IMR-90 (cell line): ENCODE results near the gene CDKAL1. TPM values are rescaled to one million over a fixed set of nuclear protein-coding genes. Genes with fewer than 3 reads are reported as not detected.

Experiments
- ATAC-seq: fragments of 200-7000 bp; cut with Tn5 transposase; 2 replicates; pipeline ENCODE4 v1.9.1; 2020; ENCODE audit warnings: low read depth, mild to moderate bottlenecking, moderate library complexity
- BruUV-seq: library from RNA; stranded (reverse); fragments of 400-500 nt; replicated peaks from 2 replicates; lab custom pipeline; 2021; lab: Mats Ljungman, UMichigan
- CTCF ChIA-PET: fragments of 300-600 bp; formaldehyde crosslinking; extraction: SDS; loops from one replicate; lab custom pipeline; 2021; ENCODE audit warnings: antibody characterized with exemption; lab: Yijun Ruan, JAX
- POLR2A ChIA-PET: fragments of 300-600 bp; sonication (Branson Sonifier 250); formaldehyde crosslinking; loops from one replicate; lab custom pipeline; 2022; ENCODE audit warnings: antibody characterized with exemption; ENCODE audit not compliant: unreplicated experiment; lab: Charles Lee
- DNase-seq: peaks from one replicate; pipeline ENCODE4 v3.0.0; 2013
- H2AFZ ChIP-seq: replicated peaks from 2 replicates; pipeline ENCODE3; 2013; ENCODE audit warnings: low read length, mild to moderate bottlenecking; ENCODE audit not compliant: poor library complexity
- H2AK5ac ChIP-seq: 2 replicates; pipeline ENCODE4 v1.6.1; 2013; ENCODE audit warnings: low read depth, low read length, inconsistent platforms
- H2AK9ac ChIP-seq: replicated peaks from 2 replicates; pipeline ENCODE3; 2013; ENCODE audit warnings: mild to moderate bottlenecking, low read depth, low read length, moderate library complexity; ENCODE audit not compliant: poor library complexity
- H2BK120ac ChIP-seq: 2 replicates; pipeline ENCODE4 v1.6.1; 2013; ENCODE audit warnings: low read depth, low read length, inconsistent platforms
- H2BK15ac ChIP-seq: 3 replicates; pipeline ENCODE4 v1.6.1; 2013; ENCODE audit warnings: low read depth, low read length, inconsistent platforms
- H2BK20ac ChIP-seq: 2 replicates; pipeline ENCODE4 v1.6.1; 2013; ENCODE audit warnings: low read depth, mild to moderate bottlenecking, inconsistent platforms, low read length, moderate library complexity
- H2BK5ac ChIP-seq: 2 replicates; pipeline ENCODE4 v1.6.1; 2013; ENCODE audit warnings: mild to moderate bottlenecking, low read depth, low read length, inconsistent platforms; ENCODE audit not compliant: poor library complexity, severe bottlenecking
- H3K14ac ChIP-seq: replicated peaks from 2 replicates; pipeline ENCODE4 v1.6.1; 2013; ENCODE audit warnings: low read depth, low read length, inconsistent platforms
- H3K18ac ChIP-seq: 2 replicates; pipeline ENCODE4 v1.6.1; 2013; ENCODE audit warnings: low read depth, low read length, control low read depth
- H3K23ac ChIP-seq: 2 replicates; pipeline ENCODE4 v1.6.1; 2013; ENCODE audit warnings: low read depth, low read length, inconsistent platforms
- H3K27ac ChIP-seq: 2 replicates; pipeline ENCODE4 v1.5.1; 2013; ENCODE audit warnings: mild to moderate bottlenecking, control low read depth, low read length; ENCODE audit not compliant: insufficient read depth
- H3K27me3 ChIP-seq: 2 replicates; pipeline ENCODE4 v1.6.1; 2013; ENCODE audit warnings: low read length; ENCODE audit not compliant: control insufficient read depth, insufficient read depth
- H3K36me3 ChIP-seq: 2 replicates; pipeline ENCODE4 v1.6.1; 2013; ENCODE audit warnings: low read length, mixed read lengths; ENCODE audit not compliant: control insufficient read depth, insufficient read depth
- H3K4ac ChIP-seq: 2 replicates; pipeline ENCODE4 v1.6.1; 2013; ENCODE audit warnings: low read depth, low read length, inconsistent platforms
- H3K4me1 ChIP-seq: 2 replicates; pipeline ENCODE4 v1.6.1; 2013; ENCODE audit warnings: low read length, mixed read lengths; ENCODE audit not compliant: control insufficient read depth, insufficient read depth
- H3K4me2 ChIP-seq: 2 replicates; pipeline ENCODE4 v1.6.1; 2013; ENCODE audit warnings: low read depth, mild to moderate bottlenecking, control low read depth, low read length, moderate library complexity
- H3K4me3 ChIP-seq: 2 replicates; pipeline ENCODE4 v1.5.1; 2013; ENCODE audit warnings: low read depth, mild to moderate bottlenecking, control low read depth, low read length, moderate library complexity; ENCODE audit not compliant: insufficient read depth
- H3K56ac ChIP-seq: 2 replicates; pipeline ENCODE4 v1.6.1; 2013; ENCODE audit warnings: low read length, inconsistent platforms; ENCODE audit not compliant: insufficient read depth; ENCODE audit errors: extremely low read depth
- H3K79me1 ChIP-seq, 2 experiments: 2 replicates each; pipeline ENCODE4 v1.6.1; 2013; ENCODE audit warnings: low read length in 2 of 2, inconsistent platforms in 1 of 2, low read depth in 1 of 2
- H3K9ac ChIP-seq: 2 replicates; pipeline ENCODE4 v1.6.1; 2013; ENCODE audit warnings: low read depth, low read length, control low read depth
- H3K9me1 ChIP-seq: 2 replicates; pipeline ENCODE4 v1.6.1; 2013; ENCODE audit warnings: low read length, inconsistent platforms; ENCODE audit not compliant: insufficient read depth
- H3K9me3 ChIP-seq: 2 replicates; pipeline ENCODE4 v1.6.1; 2013; ENCODE audit warnings: low read length; ENCODE audit not compliant: control insufficient read depth, insufficient read depth
- H4K20me1 ChIP-seq: 2 replicates; pipeline ENCODE4 v1.6.1; 2013; ENCODE audit warnings: low read length, inconsistent platforms; ENCODE audit not compliant: insufficient read depth
- H4K5ac ChIP-seq: 2 replicates; pipeline ENCODE4 v1.6.1; 2013; ENCODE audit warnings: mild to moderate bottlenecking, low read depth, low read length, control low read depth
- H4K8ac ChIP-seq, 2 experiments: 2 replicates each; pipeline ENCODE4 v1.6.1; 2013; ENCODE audit warnings: low read depth in 2 of 2, low read length in 2 of 2, control low read depth in 1 of 2, inconsistent platforms in 1 of 2
- H4K91ac ChIP-seq: 2 replicates; pipeline ENCODE4 v1.6.1; 2013; ENCODE audit warnings: low read depth, low read length, inconsistent platforms; ENCODE audit not compliant: insufficient read depth
- BHLHE40 ChIP-seq: fragments of 150-350 bp; IDR thresholded peaks from 2 replicates; pipeline ENCODE4 v1.6.1; 2016; ENCODE audit warnings: mild to moderate bottlenecking, low read depth, low read length
- CEBPB ChIP-seq: IDR thresholded peaks from 2 replicates; pipeline ENCODE4 v1.6.1; 2012; ENCODE audit warnings: low read depth, low read length, improper control_type of control experiment
- CHD1 ChIP-seq: IDR thresholded peaks from 2 replicates; pipeline ENCODE4 v1.6.1; 2012; ENCODE audit warnings: low read depth, low read length, improper control_type of control experiment
- FOS ChIP-seq: fragments of 150-350 bp; IDR thresholded peaks from 2 replicates; pipeline ENCODE4 v1.6.1; 2016; ENCODE audit warnings: low read depth, low read length
- MAFK ChIP-seq: IDR thresholded peaks from 2 replicates; pipeline ENCODE4 v1.6.1; 2012; ENCODE audit warnings: low read depth, low read length, improper control_type of control experiment
- MAZ ChIP-seq: IDR thresholded peaks from 2 replicates; pipeline ENCODE4 v1.6.1; 2012; ENCODE audit warnings: low read depth, mild to moderate bottlenecking, low read length, improper control_type of control experiment, moderate library complexity, borderline replicate concordance
- MXI1 ChIP-seq: IDR thresholded peaks from 2 replicates; pipeline ENCODE4 v1.6.1; 2012; ENCODE audit warnings: low read depth, mild to moderate bottlenecking, low read length, moderate library complexity, borderline replicate concordance
- NFE2L2 ChIP-seq: fragments of 150-350 bp; IDR thresholded peaks from 2 replicates; pipeline ENCODE4 v1.6.1; 2016; ENCODE audit warnings: low read depth, mild to moderate bottlenecking, low read length
- POLR2A ChIP-seq: IDR thresholded peaks from 2 replicates; pipeline ENCODE4 v1.6.1; 2012; ENCODE audit warnings: mild to moderate bottlenecking, low read depth, low read length
- RAD21 ChIP-seq: IDR thresholded peaks from 2 replicates; pipeline ENCODE4 v1.6.1; 2012; ENCODE audit warnings: low read length, improper control_type of control experiment
- RCOR1 ChIP-seq: IDR thresholded peaks from 2 replicates; pipeline ENCODE4 v1.6.1; 2012; ENCODE audit warnings: mild to moderate bottlenecking, low read length, improper control_type of control experiment; ENCODE audit not compliant: insufficient replicate concordance
- RFX5 ChIP-seq: IDR thresholded peaks from 2 replicates; pipeline ENCODE4 v1.8.0; 2012; ENCODE audit warnings: low read depth, mild to moderate bottlenecking, low read length, moderate library complexity
- SMC3 ChIP-seq: fragments of 150-350 bp; IDR thresholded peaks from 2 replicates; pipeline ENCODE4 v1.6.1; 2016; ENCODE audit warnings: low read depth, mild to moderate bottlenecking, antibody characterized with exemption, low read length, moderate library complexity
- WGBS, 2 experiments: methylation state at CpG; one replicate each; pipeline versions ENCODE4 v1.1.5 to v1.1.7; 2013; ENCODE audit warnings: missing lambda C conversion rate in 2 of 2; ENCODE audit not compliant: insufficient read length in 1 of 2; ENCODE audit errors: extremely low coverage in 2 of 2; 5-methylcytosine and 5-hydroxymethylcytosine counted together
- dilution Hi-C: fragments of 300-500 bp; cut with HindIII; formaldehyde crosslinking; loops from one replicate; pipeline ENCODE4 v1.14.3; 2018; ENCODE audit warnings: low sequenced_read_pairs; ENCODE audit not compliant: unreplicated experiment
- in situ Hi-C: fragments of 300-500 bp; cut with MboI; formaldehyde crosslinking; loops from 3 replicates; pipeline ENCODE4 v1.14.3; 2019; ENCODE audit warnings: low sequenced_read_pairs, inconsistent platforms, mixed read lengths
- intact Hi-C: fragments of 100-400 bp; cut with micrococcal nuclease; formaldehyde crosslinking; loops from 2 replicates; pipeline ENCODE4 v1.10.0; 2022
- polyA plus RNA-seq, 3 experiments: library from polyadenylated mRNA; depleted of rRNA; stranded (reverse); fragments of >200 nt; gene quantifications; 2 replicates each; pipeline ENCODE4 v1.2.3, GENCODE V29; 2012; ENCODE audit warnings: low replicate concordance in 1 of 3
- total RNA-seq: library from RNA; depleted of rRNA; stranded (reverse); fragments of >200 nt; gene quantifications from 2 replicates; pipeline ENCODE4 v1.2.3, GENCODE V29; 2012
- TF ChIP-seq, protein P1 (sequence below): fragments of 150-350 bp; IDR thresholded peaks from 2 replicates; pipeline ENCODE4 v1.6.1; 2016; ENCODE audit warnings: low read depth, mild to moderate bottlenecking, low read length, moderate library complexity, borderline replicate concordance
- TF ChIP-seq, protein P2 (sequence below): fragments of 150-350 bp; IDR thresholded peaks from 2 replicates; pipeline ENCODE4 v1.6.1; 2017; ENCODE audit warnings: mild to moderate bottlenecking, antibody characterized with exemption, low read length, low read depth
- TF ChIP-seq, protein P3 (sequence below): conservative IDR thresholded peaks from 2 replicates; pipeline ENCODE4 v1.5.1; 2012; ENCODE audit warnings: mild to moderate bottlenecking, low read depth, low read length, improper control_type of control experiment

The CDKAL1 gene
- total and polyA plus RNA-seq, 2 of the 4 experiments (the other 2 are of a cell fraction), result 3.7 to 13.1 TPM

DNA sequence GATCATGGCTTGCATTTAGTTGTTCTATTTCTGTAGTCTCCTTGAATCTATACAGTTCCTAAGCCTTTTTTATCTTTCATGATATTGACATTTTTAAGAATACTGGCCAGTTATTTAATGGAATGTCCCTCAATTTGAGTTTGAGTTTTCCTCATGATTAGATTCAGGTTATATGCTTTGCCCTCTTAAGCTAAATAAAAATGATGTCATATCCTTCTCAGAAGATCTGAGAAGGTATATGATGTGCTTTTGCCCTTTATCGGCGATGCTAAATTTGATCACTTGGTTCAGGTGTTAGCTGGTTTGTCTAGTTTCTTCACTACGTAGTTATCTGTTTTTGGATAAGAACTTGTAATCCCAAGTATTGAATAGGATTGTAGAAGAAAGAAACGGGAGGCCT, 549.5 kb downstream of the CDKAL1 start:
- H3K27ac ChIP-seq, result no peak overlapping the region
- no peak for DNase-seq
- H4K8ac ChIP-seq, result no peak overlapping the region
- H3K27me3 ChIP-seq, result no peaks in the 10 kb centered on the region
- in situ Hi-C loops (no loop called here), intact Hi-C loops (no loop called here), dilution Hi-C loops (no loop called here)
- H3K23ac ChIP-seq, result no peak overlapping the region
- H3K14ac ChIP-seq, result no peak overlapping the region
- no peak overlapping the region for H2BK20ac ChIP-seq
- H3K4me1 ChIP-seq, result no peaks in the 10 kb centered on the region
- no peak overlapping the region for H2BK5ac ChIP-seq
- no peak for ATAC-seq
- H2BK15ac ChIP-seq, result no peak overlapping the region
- TF ChIP-seq, protein P1, sequence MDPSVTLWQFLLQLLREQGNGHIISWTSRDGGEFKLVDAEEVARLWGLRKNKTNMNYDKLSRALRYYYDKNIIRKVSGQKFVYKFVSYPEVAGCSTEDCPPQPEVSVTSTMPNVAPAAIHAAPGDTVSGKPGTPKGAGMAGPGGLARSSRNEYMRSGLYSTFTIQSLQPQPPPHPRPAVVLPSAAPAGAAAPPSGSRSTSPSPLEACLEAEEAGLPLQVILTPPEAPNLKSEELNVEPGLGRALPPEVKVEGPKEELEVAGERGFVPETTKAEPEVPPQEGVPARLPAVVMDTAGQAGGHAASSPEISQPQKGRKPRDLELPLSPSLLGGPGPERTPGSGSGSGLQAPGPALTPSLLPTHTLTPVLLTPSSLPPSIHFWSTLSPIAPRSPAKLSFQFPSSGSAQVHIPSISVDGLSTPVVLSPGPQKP, result no peak
- TF ChIP-seq MAZ, result no peak
- no peak for TF ChIP-seq CEBPB
- no peak for TF ChIP-seq RFX5
- TF ChIP-seq MAFK, result no peak
- no peak for TF ChIP-seq MXI1
- no peak for TF ChIP-seq POLR2A
- TF ChIP-seq, protein P2, sequence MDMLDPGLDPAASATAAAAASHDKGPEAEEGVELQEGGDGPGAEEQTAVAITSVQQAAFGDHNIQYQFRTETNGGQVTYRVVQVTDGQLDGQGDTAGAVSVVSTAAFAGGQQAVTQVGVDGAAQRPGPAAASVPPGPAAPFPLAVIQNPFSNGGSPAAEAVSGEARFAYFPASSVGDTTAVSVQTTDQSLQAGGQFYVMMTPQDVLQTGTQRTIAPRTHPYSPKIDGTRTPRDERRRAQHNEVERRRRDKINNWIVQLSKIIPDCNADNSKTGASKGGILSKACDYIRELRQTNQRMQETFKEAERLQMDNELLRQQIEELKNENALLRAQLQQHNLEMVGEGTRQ, result no peak
- TF ChIP-seq, protein P3, sequence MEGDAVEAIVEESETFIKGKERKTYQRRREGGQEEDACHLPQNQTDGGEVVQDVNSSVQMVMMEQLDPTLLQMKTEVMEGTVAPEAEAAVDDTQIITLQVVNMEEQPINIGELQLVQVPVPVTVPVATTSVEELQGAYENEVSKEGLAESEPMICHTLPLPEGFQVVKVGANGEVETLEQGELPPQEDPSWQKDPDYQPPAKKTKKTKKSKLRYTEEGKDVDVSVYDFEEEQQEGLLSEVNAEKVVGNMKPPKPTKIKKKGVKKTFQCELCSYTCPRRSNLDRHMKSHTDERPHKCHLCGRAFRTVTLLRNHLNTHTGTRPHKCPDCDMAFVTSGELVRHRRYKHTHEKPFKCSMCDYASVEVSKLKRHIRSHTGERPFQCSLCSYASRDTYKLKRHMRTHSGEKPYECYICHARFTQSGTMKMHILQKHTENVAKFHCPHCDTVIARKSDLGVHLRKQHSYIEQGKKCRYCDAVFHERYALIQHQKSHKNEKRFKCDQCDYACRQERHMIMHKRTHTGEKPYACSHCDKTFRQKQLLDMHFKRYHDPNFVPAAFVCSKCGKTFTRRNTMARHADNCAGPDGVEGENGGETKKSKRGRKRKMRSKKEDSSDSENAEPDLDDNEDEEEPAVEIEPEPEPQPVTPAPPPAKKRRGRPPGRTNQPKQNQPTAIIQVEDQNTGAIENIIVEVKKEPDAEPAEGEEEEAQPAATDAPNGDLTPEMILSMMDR, result no peak
- TF ChIP-seq FOS, result no peak
- no peak for TF ChIP-seq CHD1
- TF ChIP-seq RAD21, result no peak
- no peak for TF ChIP-seq RCOR1
- no peak for TF ChIP-seq BHLHE40
- TF ChIP-seq NFE2L2, result no peak
- no peak for TF ChIP-seq SMC3
- no peak overlapping the region for H2AK5ac ChIP-seq
- WGBS, 2 experiments, result no CpG with 5 or more reads among the region's 4 CpGs
- H3K36me3 ChIP-seq, result no peaks in the 10 kb centered on the region; the same call in 1 of the 2 replicates
- no peak overlapping the region for H4K5ac ChIP-seq
- H4K20me1 ChIP-seq, result no peaks in the 10 kb centered on the region
- H3K9me3 ChIP-seq, result no peaks in the 10 kb centered on the region
- POLR2A ChIA-PET, result no interaction called here
- H3K79me1 ChIP-seq, result no peaks in the 10 kb centered on the region
- H3K4ac ChIP-seq, result no peak overlapping the region
- H3K9me1 ChIP-seq, result no peaks in the 10 kb centered on the region; the same call in 1 of the 2 replicates
- no peak overlapping the region for H3K56ac ChIP-seq
- no peak overlapping the region for H4K91ac ChIP-seq
- BruUV-seq, result no TSS peak
- H3K18ac ChIP-seq, result no peak overlapping the region
- no peak overlapping the region for H3K9ac ChIP-seq
- no peak overlapping the region for H2AFZ ChIP-seq
- H2BK120ac ChIP-seq, result no peak overlapping the region
- H2AK9ac ChIP-seq, result no peak overlapping the region
- CTCF ChIA-PET, result no interaction called here
- no peak overlapping the region for H3K4me2 ChIP-seq
- no peak overlapping the region for H3K4me3 ChIP-seq
